A673 (cell line): ENCODE data around the gene HDGFL3.

Experiments
- CTCF ChIP-seq: fragments of 300-800, 200-600 bp; sonication (generic); conservative IDR thresholded peaks from 2 replicates; pipeline ENCODE4 v1.5.1; 2017; ENCODE audit warnings: low read depth, mild to moderate bottlenecking, antibody characterized with exemption, low read length, moderate library complexity, mixed read lengths
- EZH2 ChIP-seq: fragments of 200-600 bp; sonication (generic); IDR thresholded peaks from 2 replicates; pipeline ENCODE4 v1.6.1; 2017; ENCODE audit warnings: borderline replicate concordance, low read depth, mild to moderate bottlenecking, mixed read lengths, antibody characterized with exemption, low read length; ENCODE audit not compliant: poor library complexity, severe bottlenecking

- TF ChIP-seq CTCF (no peak), EZH2 (no peak)
Observed at GRCh38 chr15:83158393-83158792, 49.2 kb downstream of the HDGFL3 start.
